OCI-LY1 (cell line): Measurements from ENCODE around the gene LAMTOR2.

Source experiments
- H2AFZ ChIP-seq: fragments of 200-600 bp; sonication (generic), shearing (Covaris generic); 2 replicates; pipeline ENCODE4 v1.6.0; 2014; ENCODE audit warnings: antibody characterized with exemption, mild to moderate bottlenecking, low read length
- H3F3A ChIP-seq: fragments of 200-600 bp; sonication (generic), shearing (Covaris generic); 2 replicates; pipeline ENCODE4 v1.6.0; 2014; ENCODE audit warnings: mild to moderate bottlenecking, antibody characterized with exemption, low read length, moderate library complexity; ENCODE audit not compliant: insufficient read depth
- H3K27ac ChIP-seq: fragments of 200-600 bp; sonication (generic); 2 replicates; pipeline ENCODE4 v1.5.1; 2014; ENCODE audit warnings: low read length, mixed run types, mild to moderate bottlenecking, low read depth; ENCODE audit not compliant: poor library complexity, severe bottlenecking
- H3K27me3 ChIP-seq: fragments of 200-600 bp; sonication (generic); 2 replicates; pipeline ENCODE4 v1.6.0; 2014; ENCODE audit warnings: antibody characterized with exemption, mild to moderate bottlenecking, low read length, moderate library complexity; ENCODE audit not compliant: insufficient read depth
- H3K36me3 ChIP-seq: fragments of 200-600 bp; sonication (generic); 2 replicates; pipeline ENCODE4 v1.6.1; 2014; ENCODE audit warnings: mild to moderate bottlenecking, antibody characterized with exemption, low read length, moderate library complexity, mixed read lengths; ENCODE audit not compliant: insufficient read depth
- H3K4me1 ChIP-seq: fragments of 200-600 bp; sonication (generic); 2 replicates; pipeline ENCODE4 v1.5.1; 2014; ENCODE audit warnings: mild to moderate bottlenecking, low read length, moderate library complexity; ENCODE audit not compliant: insufficient read depth, severe bottlenecking
- H3K4me2 ChIP-seq: fragments of 200-600 bp; sonication (generic), shearing (Covaris generic); 2 replicates; pipeline ENCODE4 v1.6.1; 2014; ENCODE audit warnings: low read length
- H3K4me3 ChIP-seq: fragments of 200-600 bp; sonication (generic); 2 replicates; pipeline ENCODE4 v1.5.1; 2014; ENCODE audit warnings: low read length, low read depth, mild to moderate bottlenecking, mixed read lengths; ENCODE audit not compliant: poor library complexity, severe bottlenecking
- H3K79me2 ChIP-seq: fragments of 200-600 bp; shearing (Covaris generic); 2 replicates; pipeline ENCODE4 v1.6.1; 2016; ENCODE audit warnings: mixed run types, low read length, mixed read lengths; ENCODE audit not compliant: insufficient read depth
- H3K9ac ChIP-seq: fragments of 200-600 bp; sonication (generic), shearing (Covaris generic); 2 replicates; pipeline ENCODE4 v1.6.1; 2014; ENCODE audit warnings: mild to moderate bottlenecking, low read length, mixed read lengths
- H3K9me2 ChIP-seq: fragments of 200-600 bp; sonication (generic), shearing (Covaris generic); 2 replicates; pipeline ENCODE4 v1.6.1; 2014; ENCODE audit warnings: low read depth, mild to moderate bottlenecking, low read length, mixed read lengths
- H3K9me3 ChIP-seq: fragments of 200-600 bp; shearing (Covaris generic); 2 replicates; pipeline ENCODE4 v1.6.1; 2014; ENCODE audit warnings: low read length, mixed read lengths
- H4K20me1 ChIP-seq: fragments of 200-600 bp; sonication (generic), shearing (Covaris generic); 2 replicates; pipeline ENCODE4 v1.6.0; 2016; ENCODE audit warnings: mild to moderate bottlenecking, low read length; ENCODE audit not compliant: insufficient read depth
- CTCF ChIP-seq: fragments of 200-600 bp; sonication (generic), shearing (Covaris generic); IDR thresholded peaks from 2 replicates; pipeline ENCODE4 v1.5.1; 2017; ENCODE audit warnings: mild to moderate bottlenecking, antibody characterized with exemption, low read length, moderate library complexity, mixed read lengths
- EZH2 ChIP-seq: fragments of 200-600 bp; sonication (generic), shearing (Covaris generic); IDR thresholded peaks from 2 replicates; pipeline ENCODE4 v1.8.0; 2017; ENCODE audit warnings: borderline replicate concordance, mixed run types, mild to moderate bottlenecking, antibody characterized with exemption, low read length, moderate library complexity, mixed read lengths

LAMTOR2 gene

GRCh38 chr1:156073110-156073687 is 18.6 kb downstream of the LAMTOR2 start:
- no peak overlapping the region for H3K4me3 ChIP-seq
- H3K79me2 ChIP-seq: no peaks in the 10 kb centered on the region
- H2AFZ ChIP-seq: no peak overlapping the region
- no peaks in the 10 kb centered on the region for H3K36me3 ChIP-seq
- no peak overlapping the region for H3K27ac ChIP-seq
- H3K9me3 ChIP-seq: no peaks in the 10 kb centered on the region
- no peaks in the 10 kb centered on the region for H4K20me1 ChIP-seq
- no peaks in the 10 kb centered on the region for H3K27me3 ChIP-seq
- H3K9ac ChIP-seq: no peak overlapping the region
- no peak overlapping the region for H3K4me2 ChIP-seq
- TF ChIP-seq EZH2: no peak
- no peak for TF ChIP-seq CTCF
- no peaks in the 10 kb centered on the region for H3K9me2 ChIP-seq
- H3F3A ChIP-seq: 0 out of 2 replicates have a peak, but pooled peaks cover 1% of the 10 kb centered on the region
- H3K4me1 ChIP-seq: peaks cover 22% of the 10 kb centered on the region

GRCh38 chr1:156073740-156074139 is 19.2 kb downstream of the LAMTOR2 start:
- H3K27me3 ChIP-seq: no peaks in the 10 kb centered on the region
- H3K9me2 ChIP-seq: no peaks in the 10 kb centered on the region
- no peak overlapping the region for H3K9ac ChIP-seq
- H3K27ac ChIP-seq: no peak overlapping the region
- no peak overlapping the region for H3K4me3 ChIP-seq
- H3K4me2 ChIP-seq: no peak overlapping the region
- 0 out of 2 replicates have a peak, but pooled peaks cover 4% of the 10 kb centered on the region for H3F3A ChIP-seq
- no peaks in the 10 kb centered on the region for H3K36me3 ChIP-seq
- no peak overlapping the region for H2AFZ ChIP-seq
- H3K4me1 ChIP-seq: peaks cover 22% of the 10 kb centered on the region
- H3K79me2 ChIP-seq: no peaks in the 10 kb centered on the region
- no peaks in the 10 kb centered on the region for H3K9me3 ChIP-seq
- TF ChIP-seq EZH2: no peak
- no peak for TF ChIP-seq CTCF
- H4K20me1 ChIP-seq: no peaks in the 10 kb centered on the region

GRCh38 chr1:156074661-156075060 is 20.1 kb downstream of the LAMTOR2 start:
- Histone ChIP-seq H3K4me2 (no peak overlapping the region), H3K27me3 (no peaks in the 10 kb centered on the region), H3K36me3 (no peaks in the 10 kb centered on the region), H3K9me2 (no peaks in the 10 kb centered on the region), H3K4me1 (peaks cover 22% of the 10 kb centered on the region), H3K9me3 (no peaks in the 10 kb centered on the region), H3K79me2 (no peaks in the 10 kb centered on the region), H4K20me1 (no peaks in the 10 kb centered on the region), H3K9ac (no peak overlapping the region), H3F3A (0 out of 2 replicates have a peak, but pooled peaks cover 4% of the 10 kb centered on the region), H2AFZ (no peak overlapping the region), H3K27ac (no peak overlapping the region), H3K4me3 (no peak overlapping the region)
- TF ChIP-seq CTCF: no peak
- no peak for TF ChIP-seq EZH2
